CD4-positive, alpha-beta T cell treated with Interferon alpha-2 for 1 hour (primary cell): ENCODE data around the gene TRIM36.

ENCODE experiments used
- DNase-seq, 2 donors: peaks; one replicate each; pipeline ENCODE4 v3.0.0-alpha.2; 2020 to 2022

Gene TRIM36

GRCh38 chr5:115166744-115167393, 2.8 kb downstream of the TRIM36 start:
- no peak for DNase-seq

GRCh38 chr5:115165790-115166189, 3.9 kb downstream of the TRIM36 start:
- no peak for DNase-seq

- DNase-seq = no peak
Observed at GRCh38 chr5:115160975-115161475, 8.7 kb downstream of the TRIM36 start.

- no peak for DNase-seq
Observed at GRCh38 chr5:115151208-115151805, 18.4 kb downstream of the TRIM36 start.

- DNase-seq = no peak
Observed at GRCh38 chr5:115150512-115150911, 19.2 kb downstream of the TRIM36 start.

- no peak for DNase-seq
Observed at GRCh38 chr5:115147052-115147451, 22.7 kb downstream of the TRIM36 start.

- DNase-seq = no peak
Observed at GRCh38 chr5:115136294-115136693, 33.4 kb downstream of the TRIM36 start.

GRCh38 chr5:115132465-115132864, 37.2 kb downstream of the TRIM36 start:
- DNase-seq = no peak

GRCh38 chr5:115126303-115126702, 43.4 kb downstream of the TRIM36 start:
- DNase-seq = no peak

- no peak for DNase-seq
Observed at GRCh38 chr5:115124741-115125140, 45.0 kb downstream of the TRIM36 start.

GRCh38 chr5:115116001-115116400, 53.7 kb downstream of the TRIM36 start:
- DNase-seq = no peak

GRCh38 chr5:115109840-115110239, 59.9 kb downstream of the TRIM36 start:
- no peak for DNase-seq

- DNase-seq = no peak
Observed at GRCh38 chr5:115109356-115109755, 60.4 kb downstream of the TRIM36 start.

- DNase-seq = no peak
Observed at GRCh38 chr5:115100319-115100955, 69.3 kb downstream of the TRIM36 start.

- peak; percentile 2 to 48 for DNase-seq
Observed at GRCh38 chr5:115098041-115098702, 71.5 kb downstream of the TRIM36 start.

GRCh38 chr5:115097236-115097635, 72.5 kb downstream of the TRIM36 start:
- DNase-seq = no peak

GRCh38 chr5:115096034-115096769, 73.5 kb downstream of the TRIM36 start:
- DNase-seq = no peak

- DNase-seq = no peak
Observed at GRCh38 chr5:115087951-115088350, 81.8 kb downstream of the TRIM36 start.

- no peak for DNase-seq
Observed at GRCh38 chr5:115086473-115086872, 83.2 kb downstream of the TRIM36 start.

GRCh38 chr5:115084246-115084793, 85.4 kb downstream of the TRIM36 start:
- DNase-seq = no peak

- no peak for DNase-seq
Observed at GRCh38 chr5:115079924-115080623, 89.6 kb downstream of the TRIM36 start.
